ENCODE results near the gene RASGRP1. TPM values are rescaled to one million over a fixed set of nuclear protein-coding genes. Genes with fewer than 3 reads are reported as not detected.

Gene RASGRP1
- total and polyA plus RNA-seq, 12 donors = 0.13 to 2.8 (median 0.49) TPM

GRCh38 chr15:38541026-38541425 lies 23.6 kb downstream of the RASGRP1 start:
- no peaks in the 10 kb centered on the region for H3K9me3 ChIP-seq (replicated peaks in 1 of 3)
- H3K36me3 ChIP-seq (replicated peaks in 1 of 2) = no peaks in the 10 kb centered on the region
- DNase-seq = no peak
- no peaks in the 10 kb centered on the region for H3K27me3 ChIP-seq
- H3K27ac ChIP-seq = no peak overlapping the region
- H3K4me3 ChIP-seq = no peak overlapping the region
- H3K4me1 ChIP-seq (replicated peaks in 1 of 2) = peaks cover 6 to 7% of the 10 kb centered on the region in 2 donors
- intact Hi-C loops (cut with DNase I) = no loop called here
- TF ChIP-seq CTCF (IDR thresholded peaks at IDR 0.05) (no peak), POLR2A (IDR thresholded peaks at IDR 0.05) (no peak)
- WGBS, 4 donors = 85 to 96% (median 91%) methylated on average over 7 of the region's 7 CpGs

- Histone ChIP-seq H3K9me3 (replicated peaks in 1 of 3) (no peaks in the 10 kb centered on the region), H3K27me3 (no peaks in the 10 kb centered on the region), H3K4me3 (no peak overlapping the region), H3K4me1 (replicated peaks in 1 of 2) (peaks cover 10 to 11% of the 10 kb centered on the region in 2 donors), H3K27ac (no peak overlapping the region), H3K36me3 (replicated peaks in 1 of 2) (no peaks in the 10 kb centered on the region)
- no peak for TF ChIP-seq CTCF (IDR thresholded peaks at IDR 0.05)
- TF ChIP-seq POLR2A (IDR thresholded peaks at IDR 0.05) = no peak
- no peak for DNase-seq
- intact Hi-C loops (cut with DNase I) = no loop called here
- 88 to 100% (median 96%) methylated on average over 1 of the region's 1 CpG for WGBS, 4 donors
Observed at GRCh38 chr15:38540510-38540909, 24.1 kb downstream of the RASGRP1 start.

GRCh38 chr15:38539008-38539343 lies 25.6 kb downstream of the RASGRP1 start:
- TF ChIP-seq POLR2A (IDR thresholded peaks at IDR 0.05) = no peak
- TF ChIP-seq CTCF (IDR thresholded peaks at IDR 0.05) = no peak
- Histone ChIP-seq H3K4me1 (replicated peaks in 1 of 2) (peaks cover 10 to 11% of the 10 kb centered on the region in 2 donors), H3K4me3 (no peak overlapping the region), H3K27me3 (no peaks in the 10 kb centered on the region), H3K36me3 (replicated peaks in 1 of 2) (no peaks in the 10 kb centered on the region), H3K9me3 (replicated peaks in 1 of 3) (no peaks in the 10 kb centered on the region), H3K27ac (no peak overlapping the region)
- DNase-seq = no peak
- intact Hi-C loops (cut with DNase I) = no loop called here

GRCh38 chr15:38538328-38539007 lies 26.1 kb downstream of the RASGRP1 start:
- Histone ChIP-seq H3K27me3 (no peaks in the 10 kb centered on the region), H3K9me3 (replicated peaks in 1 of 3) (no peaks in the 10 kb centered on the region), H3K4me1 (replicated peaks in 1 of 2) (peaks cover 10 to 11% of the 10 kb centered on the region in 2 donors), H3K4me3 (no peak overlapping the region), H3K36me3 (replicated peaks in 1 of 2) (no peaks in the 10 kb centered on the region), H3K27ac (no peak overlapping the region)
- TF ChIP-seq POLR2A (IDR thresholded peaks at IDR 0.05) (no peak), CTCF (IDR thresholded peaks at IDR 0.05) (no peak)
- no peak for DNase-seq
- 90 to 93% (median 91%) methylated on average over 8 of the region's 8 CpGs for WGBS, 4 donors
- intact Hi-C loops (cut with DNase I) = no loop called here
